ENCODE data around the gene PLD1.

- no peak for TF ChIP-seq CTCF (IDR thresholded peaks at IDR 0.05)
- no peak for TF ChIP-seq POLR2A (IDR thresholded peaks at IDR 0.05)
These were observed 54.6 kb downstream of the PLD1 start for GRCh38 chr3:171755656-171756055.
